ENCODE measurements around the gene PKDREJ.

DNA sequence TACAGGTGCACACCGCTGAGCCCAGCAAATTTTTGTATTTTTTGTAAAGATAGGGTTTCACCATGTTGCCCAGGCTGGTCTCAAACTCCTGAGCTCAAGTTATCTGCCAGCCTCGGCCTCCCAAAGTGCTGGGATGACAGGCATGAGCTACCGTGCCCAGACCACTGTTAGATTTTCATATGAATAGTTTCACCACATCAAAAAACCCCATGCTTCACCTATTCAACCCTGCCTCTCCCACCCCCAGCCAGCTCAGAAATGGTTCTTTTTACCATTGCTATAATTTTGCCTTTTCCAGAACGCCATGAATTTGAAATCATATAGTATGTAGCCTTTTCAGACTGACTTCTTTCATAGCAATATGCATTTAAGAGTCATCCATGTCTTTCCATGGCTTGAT, 50.9 kb downstream of the PKDREJ start:
- TF ChIP-seq, protein P1, sequence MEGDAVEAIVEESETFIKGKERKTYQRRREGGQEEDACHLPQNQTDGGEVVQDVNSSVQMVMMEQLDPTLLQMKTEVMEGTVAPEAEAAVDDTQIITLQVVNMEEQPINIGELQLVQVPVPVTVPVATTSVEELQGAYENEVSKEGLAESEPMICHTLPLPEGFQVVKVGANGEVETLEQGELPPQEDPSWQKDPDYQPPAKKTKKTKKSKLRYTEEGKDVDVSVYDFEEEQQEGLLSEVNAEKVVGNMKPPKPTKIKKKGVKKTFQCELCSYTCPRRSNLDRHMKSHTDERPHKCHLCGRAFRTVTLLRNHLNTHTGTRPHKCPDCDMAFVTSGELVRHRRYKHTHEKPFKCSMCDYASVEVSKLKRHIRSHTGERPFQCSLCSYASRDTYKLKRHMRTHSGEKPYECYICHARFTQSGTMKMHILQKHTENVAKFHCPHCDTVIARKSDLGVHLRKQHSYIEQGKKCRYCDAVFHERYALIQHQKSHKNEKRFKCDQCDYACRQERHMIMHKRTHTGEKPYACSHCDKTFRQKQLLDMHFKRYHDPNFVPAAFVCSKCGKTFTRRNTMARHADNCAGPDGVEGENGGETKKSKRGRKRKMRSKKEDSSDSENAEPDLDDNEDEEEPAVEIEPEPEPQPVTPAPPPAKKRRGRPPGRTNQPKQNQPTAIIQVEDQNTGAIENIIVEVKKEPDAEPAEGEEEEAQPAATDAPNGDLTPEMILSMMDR (IDR thresholded peaks at IDR 0.05): no peak
- TF ChIP-seq, protein P2, sequence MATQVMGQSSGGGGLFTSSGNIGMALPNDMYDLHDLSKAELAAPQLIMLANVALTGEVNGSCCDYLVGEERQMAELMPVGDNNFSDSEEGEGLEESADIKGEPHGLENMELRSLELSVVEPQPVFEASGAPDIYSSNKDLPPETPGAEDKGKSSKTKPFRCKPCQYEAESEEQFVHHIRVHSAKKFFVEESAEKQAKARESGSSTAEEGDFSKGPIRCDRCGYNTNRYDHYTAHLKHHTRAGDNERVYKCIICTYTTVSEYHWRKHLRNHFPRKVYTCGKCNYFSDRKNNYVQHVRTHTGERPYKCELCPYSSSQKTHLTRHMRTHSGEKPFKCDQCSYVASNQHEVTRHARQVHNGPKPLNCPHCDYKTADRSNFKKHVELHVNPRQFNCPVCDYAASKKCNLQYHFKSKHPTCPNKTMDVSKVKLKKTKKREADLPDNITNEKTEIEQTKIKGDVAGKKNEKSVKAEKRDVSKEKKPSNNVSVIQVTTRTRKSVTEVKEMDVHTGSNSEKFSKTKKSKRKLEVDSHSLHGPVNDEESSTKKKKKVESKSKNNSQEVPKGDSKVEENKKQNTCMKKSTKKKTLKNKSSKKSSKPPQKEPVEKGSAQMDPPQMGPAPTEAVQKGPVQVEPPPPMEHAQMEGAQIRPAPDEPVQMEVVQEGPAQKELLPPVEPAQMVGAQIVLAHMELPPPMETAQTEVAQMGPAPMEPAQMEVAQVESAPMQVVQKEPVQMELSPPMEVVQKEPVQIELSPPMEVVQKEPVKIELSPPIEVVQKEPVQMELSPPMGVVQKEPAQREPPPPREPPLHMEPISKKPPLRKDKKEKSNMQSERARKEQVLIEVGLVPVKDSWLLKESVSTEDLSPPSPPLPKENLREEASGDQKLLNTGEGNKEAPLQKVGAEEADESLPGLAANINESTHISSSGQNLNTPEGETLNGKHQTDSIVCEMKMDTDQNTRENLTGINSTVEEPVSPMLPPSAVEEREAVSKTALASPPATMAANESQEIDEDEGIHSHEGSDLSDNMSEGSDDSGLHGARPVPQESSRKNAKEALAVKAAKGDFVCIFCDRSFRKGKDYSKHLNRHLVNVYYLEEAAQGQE (IDR thresholded peaks at IDR 0.05; ENCODE audit: insufficient read depth in 1 of 2, low read depth in 2 of 2, low read length in 1 of 2): no peak
- TF ChIP-seq TCF7L2 (IDR thresholded peaks at IDR 0.05; ENCODE audit: low read depth, low read length) (no peak), SIN3A (IDR thresholded peaks at IDR 0.05; ENCODE audit: borderline replicate concordance, insufficient read depth, low read depth, low read length) (no peak), POLR2AphosphoS5 (IDR thresholded peaks at IDR 0.05; ENCODE audit: low read depth, low read length) (no peak)
